GM18498 (cell line): ENCODE data around the gene ANKFY1.

Experiments used
- ATAC-seq: cut with Tn5 transposase; IDR thresholded peaks from one replicate; pipeline ENCODE4 v1.9.1; 2021; ENCODE audit warnings: mild to moderate bottlenecking, moderate library complexity; ENCODE audit not compliant: unreplicated experiment

Gene ANKFY1

DNA sequence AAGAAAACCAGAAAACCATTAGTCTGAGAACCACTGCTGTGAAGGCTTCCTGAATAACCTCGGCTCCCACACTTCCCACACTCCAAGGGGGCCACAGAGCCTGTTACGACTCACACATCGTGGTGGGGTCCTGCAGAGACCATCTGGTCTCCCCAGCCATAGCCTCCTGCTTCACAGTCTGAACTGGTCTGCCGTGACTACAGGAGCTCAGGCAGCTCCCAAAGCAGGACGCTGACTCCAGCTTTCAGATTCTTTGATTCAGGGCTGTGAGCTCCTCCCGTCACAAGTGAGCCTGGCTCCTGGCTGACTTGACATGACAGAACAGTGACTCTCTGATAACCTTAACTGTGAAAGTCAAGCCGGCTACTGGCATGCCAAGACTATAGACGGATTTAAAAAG is 83.0 kb downstream of the ANKFY1 start:
- ATAC-seq, result no peak

DNA sequence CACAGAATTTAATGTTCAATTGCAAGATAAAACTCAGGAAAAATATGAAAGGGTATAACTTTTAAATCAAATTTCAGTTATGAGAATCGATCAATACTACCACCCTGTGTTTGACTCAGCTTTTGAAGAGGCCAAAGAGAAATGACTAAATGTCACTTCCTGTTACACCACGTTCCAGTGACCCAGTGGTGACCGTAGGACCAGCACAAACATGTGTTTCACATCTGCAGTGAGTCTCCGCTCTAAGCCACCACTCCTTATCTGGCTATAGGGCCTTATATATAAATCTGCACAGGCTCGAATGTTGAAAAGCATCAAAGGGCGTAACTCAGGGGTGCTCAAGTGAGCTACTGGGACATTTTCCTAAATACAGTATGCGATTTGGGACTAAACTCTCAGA is 84.7 kb downstream of the ANKFY1 start:
- no peak for ATAC-seq

DNA sequence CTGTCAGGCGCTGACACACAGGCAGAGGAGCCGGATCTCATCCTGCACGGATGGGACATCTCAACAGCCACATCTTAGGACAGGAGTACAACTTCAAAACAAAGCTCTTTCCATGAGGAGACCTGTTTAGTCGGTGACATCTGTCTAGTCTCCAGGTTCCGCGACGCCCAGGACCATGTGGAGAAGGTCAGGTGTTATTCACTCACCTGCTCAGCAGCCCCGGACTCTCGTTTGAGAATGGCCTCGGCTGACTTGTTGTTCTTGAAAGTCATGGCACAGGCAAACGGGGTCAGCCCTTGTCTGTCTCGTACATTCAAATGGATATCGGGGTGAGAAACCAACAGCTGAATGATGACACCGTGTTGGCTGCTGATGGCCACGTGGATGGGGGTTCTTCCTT is 85.1 kb downstream of the ANKFY1 start:
- ATAC-seq, result no peak

DNA sequence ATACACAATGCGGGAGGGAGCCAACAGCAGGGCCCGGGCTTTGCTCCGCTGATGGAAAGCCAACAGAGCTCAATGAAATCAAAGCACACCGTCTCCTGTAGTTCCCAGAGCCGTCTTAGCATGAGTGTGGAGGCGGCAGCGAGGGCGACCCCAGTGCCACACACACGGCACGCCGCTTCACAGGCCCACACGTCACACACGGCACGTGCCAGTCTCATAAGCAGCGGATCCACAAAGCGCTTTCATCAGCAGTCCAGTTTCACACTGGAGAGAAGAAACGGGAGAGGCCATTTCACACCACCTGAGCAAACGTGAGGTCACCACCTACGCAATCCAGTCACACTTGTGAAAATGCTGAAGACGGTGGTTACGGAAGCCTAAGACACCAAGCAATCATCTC is 86.0 kb downstream of the ANKFY1 start:
- ATAC-seq, result no peak

DNA sequence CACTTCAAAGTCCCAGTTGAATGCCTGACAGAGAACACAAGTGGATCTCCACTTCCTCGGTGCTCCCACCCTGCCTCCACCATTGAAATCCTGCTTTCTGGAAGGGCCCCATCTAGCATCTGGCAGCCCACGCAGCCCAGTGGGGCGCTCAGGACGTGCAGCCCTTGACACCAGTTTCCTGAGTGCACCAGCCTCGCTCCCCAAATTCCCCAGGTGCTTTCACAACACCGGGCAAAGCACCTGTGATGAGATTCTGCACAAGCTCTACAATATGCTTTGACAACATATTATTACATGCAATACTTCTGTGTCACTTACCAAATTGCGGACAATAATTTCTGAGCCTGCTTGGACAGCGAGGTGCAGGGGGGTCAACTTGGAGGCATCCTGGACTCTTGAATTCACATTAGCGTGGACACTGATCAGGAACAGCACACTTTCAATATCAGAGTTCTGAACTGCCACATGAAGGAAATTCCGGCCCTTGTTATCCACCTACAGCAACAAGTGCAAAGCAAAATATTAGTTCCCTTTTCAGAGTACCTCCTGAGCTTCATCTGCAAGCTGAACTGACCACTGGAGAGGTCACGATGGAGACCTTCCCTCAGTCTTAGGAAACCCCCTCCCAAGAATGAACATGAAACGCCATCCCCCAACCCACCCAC is 86.8 kb downstream of the ANKFY1 start:
- ATAC-seq, result no peak

DNA sequence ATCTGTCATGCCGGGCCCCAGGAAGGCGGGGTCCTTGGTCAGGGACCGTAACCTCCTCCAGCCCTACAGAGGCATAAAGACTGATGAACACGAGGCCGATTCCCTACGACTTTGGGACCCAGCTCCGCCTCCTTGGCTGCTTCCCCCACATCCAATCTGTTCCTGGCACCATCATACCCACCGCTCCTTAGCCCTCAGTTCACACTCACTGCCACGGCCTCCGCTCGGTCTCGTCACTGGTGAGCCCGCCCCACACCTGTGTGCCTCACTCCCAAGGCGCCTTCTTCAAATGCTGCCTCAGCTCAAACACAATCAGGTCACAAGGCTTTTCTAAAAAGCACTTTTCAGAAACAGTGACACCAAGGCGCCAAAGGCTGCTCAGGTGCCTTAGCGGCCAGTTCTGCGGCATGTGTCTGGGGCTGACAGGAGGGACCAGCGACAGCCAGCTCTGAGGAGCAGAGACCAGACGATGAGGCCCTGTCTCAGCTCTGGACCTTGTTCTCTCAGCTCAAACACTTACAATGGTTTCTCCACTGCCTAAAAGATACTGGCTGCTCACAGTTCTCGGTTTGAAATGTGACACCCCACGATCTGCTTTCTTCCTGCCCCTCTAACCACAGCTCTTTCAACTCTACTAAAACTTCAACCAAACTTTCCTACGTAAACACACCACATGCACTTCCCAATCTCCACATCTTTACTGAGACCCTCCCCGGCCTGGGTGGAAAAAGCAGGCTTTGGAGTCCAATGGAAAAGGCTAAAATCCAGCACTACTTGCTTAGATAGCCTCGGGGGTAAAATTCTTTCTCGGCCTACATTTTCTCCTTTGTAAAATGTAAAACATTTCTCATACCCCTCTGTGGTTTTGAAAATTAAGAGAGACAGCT is 87.6 kb downstream of the ANKFY1 start:
- no peak for ATAC-seq

DNA sequence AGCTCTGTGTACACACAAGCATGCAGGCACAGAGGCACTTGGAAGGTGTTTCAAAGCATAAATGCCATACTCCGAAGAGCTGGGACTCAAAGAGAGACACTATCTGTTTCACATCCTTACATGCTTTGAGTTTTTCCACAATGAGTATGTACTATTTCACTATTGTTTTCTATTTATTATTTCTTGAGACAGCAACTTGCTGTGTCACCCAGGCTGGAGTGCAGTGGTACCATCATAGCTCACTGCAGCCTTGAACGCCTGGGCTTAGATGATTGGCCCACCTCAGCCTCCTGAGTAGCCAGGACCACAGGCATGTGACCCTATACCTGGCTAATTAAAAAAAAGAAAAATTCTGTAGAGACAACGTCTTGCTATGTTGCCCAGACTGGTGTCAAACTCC is 89.2 kb downstream of the ANKFY1 start:
- ATAC-seq, result no peak

DNA sequence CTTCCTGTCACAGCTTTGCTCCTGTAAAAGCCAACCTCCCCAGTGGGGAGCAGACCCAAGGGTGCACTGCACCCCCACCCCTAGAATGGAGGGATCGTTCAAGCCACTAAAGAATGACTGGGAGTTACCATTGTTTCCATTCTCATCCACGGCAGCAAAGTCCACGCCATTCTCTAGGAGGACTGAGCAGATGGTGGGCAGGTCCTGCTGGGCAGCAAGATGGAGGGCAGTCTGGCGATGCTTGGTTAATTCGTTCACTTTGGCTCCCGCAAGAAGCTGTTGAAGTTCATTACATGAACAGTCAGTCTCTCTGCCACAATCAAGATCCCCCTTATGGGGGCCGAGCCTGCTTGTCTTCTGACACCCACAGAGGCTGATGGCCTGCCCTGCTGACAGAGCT is 90.0 kb downstream of the ANKFY1 start:
- no peak for ATAC-seq

DNA sequence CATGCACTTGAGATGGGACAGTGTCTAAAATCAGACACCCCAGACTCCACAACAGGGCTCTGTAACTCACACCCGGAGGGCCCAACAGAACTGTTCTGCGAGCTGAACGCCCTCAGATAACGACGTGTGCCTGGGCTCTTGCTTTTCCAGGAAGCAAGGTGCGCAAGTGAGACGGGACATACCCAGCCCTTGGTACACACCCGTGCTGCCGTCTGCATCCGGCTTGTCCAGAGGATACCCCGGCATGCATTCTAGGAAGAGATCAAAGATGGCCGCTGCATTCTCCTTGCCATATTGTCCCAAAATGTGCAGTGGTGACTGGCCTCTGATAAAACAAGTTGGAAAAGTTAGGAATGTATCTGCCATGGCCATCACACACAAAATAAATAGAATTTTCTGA is 91.4 kb downstream of the ANKFY1 start:
- no peak for ATAC-seq

DNA sequence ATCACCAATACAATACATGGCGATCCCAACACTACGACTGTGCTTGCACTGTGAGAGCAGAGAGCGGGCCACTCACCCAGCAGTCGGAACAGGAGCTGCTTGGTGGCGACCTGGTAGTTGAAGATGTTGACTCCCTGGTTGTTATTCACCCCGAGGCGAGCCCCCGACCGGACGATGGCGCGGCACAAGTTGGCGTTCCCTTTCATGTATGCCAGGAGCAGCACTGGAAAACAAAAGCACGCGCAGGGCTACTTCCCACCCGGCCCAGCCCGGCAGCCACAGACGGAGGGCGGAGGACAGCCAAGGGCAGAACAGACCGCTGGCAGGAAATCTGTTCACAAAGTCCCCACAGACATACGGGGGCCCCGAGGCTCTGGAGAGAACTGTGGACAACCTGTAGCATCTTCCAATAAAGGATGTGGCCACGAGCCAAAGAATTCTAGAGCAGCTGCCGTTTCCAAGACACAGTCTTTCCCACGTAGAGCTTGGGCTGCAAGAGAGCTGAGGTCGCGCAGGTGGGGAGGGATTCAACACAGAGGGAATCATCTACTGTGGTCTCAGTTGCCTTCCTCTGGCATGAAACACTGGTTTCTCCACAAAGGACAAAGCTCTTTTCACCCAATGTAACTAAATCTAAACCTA is 93.0 kb downstream of the ANKFY1 start:
- ATAC-seq, result no peak

DNA sequence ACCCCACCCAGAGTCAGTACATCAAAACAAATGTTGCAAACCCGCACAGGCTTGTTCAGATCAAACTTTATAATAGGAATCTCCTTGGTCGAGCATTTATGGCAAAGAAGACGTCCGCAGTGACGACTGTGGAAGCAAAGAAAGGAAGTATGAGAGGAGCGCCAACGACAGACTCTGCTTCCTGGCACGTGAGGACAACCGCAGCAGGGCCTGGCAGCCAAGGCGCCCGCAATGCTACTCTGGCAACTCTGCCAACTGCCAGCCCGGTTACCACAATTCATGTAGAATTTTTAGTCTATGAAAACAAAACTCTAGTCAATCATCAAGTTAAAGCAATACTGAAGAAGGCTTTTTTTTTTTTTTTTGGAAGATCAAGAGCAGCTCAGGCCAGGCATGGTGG is 96.0 kb downstream of the ANKFY1 start:
- ATAC-seq, result no peak

DNA sequence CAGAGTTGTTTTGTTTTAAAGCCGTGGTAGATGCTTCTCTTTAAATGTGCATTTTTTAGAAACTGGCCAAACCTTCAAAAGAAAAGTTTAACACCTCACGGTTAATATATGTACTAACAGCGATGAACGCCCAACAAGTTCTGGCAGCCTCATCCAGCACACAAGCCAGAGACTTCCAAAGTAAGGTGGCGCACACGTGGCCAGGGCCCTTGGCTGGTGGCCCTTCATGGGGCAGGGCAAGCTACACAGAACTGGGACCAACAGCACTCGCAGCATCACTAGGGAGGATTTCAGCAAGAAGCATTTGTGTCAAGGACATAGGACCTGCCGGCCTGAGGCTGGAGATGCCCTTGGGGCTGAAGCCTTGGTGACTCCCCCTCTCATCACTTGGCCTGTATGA is 97.4 kb downstream of the ANKFY1 start:
- no peak for ATAC-seq

DNA sequence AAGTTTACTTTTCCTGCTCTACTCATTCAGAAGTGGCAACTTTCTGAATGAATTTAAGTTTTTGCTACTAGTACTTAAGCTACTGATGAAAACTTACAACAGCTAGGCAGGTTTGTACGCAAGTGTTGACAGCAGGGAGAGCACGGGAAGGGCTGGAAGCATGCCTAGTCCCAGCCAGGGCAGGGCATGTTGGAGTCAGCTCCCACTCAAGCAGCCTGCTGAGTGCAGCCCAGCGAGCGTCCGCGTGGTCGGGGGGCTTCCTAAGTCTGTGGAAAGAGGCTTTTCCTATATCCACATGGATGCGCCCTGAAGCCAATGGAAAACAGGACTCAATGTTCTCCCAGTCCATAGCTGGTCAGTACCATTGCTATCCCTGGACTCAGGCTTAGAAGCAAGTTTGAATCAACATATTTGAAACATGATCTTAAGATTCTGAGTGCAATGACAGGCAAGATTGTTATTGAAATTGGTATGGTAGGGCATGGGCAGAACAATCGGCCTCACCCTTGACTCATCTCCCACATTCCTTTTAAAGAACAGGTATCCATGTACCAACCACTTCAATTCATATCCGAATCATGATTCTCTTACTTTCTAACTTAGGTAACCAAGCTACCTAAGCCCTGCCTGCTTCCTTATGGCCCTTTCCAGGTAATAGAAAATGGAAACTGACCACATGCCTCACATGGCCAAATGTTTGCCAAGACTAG is 98.3 kb downstream of the ANKFY1 start:
- ATAC-seq, result no peak

DNA sequence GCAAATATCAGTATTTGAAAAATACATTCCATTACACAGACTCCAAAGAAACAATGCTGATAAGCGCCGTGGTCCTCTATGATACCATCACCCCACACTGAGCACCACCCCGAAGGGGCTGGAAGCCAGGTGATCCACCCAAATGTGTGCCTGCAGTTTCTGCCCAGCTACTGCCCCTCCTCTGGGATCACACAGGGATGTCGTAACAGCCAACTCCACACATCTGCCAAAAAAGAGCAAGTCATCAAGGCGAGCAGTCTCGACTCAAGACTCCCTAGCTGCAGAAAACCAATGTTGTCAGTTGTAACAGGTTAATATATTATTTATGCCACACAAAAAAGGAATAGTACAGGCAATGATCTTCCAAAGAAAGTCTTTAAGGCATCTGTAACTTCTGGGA is 99.8 kb downstream of the ANKFY1 start:
- ATAC-seq, result no peak

DNA sequence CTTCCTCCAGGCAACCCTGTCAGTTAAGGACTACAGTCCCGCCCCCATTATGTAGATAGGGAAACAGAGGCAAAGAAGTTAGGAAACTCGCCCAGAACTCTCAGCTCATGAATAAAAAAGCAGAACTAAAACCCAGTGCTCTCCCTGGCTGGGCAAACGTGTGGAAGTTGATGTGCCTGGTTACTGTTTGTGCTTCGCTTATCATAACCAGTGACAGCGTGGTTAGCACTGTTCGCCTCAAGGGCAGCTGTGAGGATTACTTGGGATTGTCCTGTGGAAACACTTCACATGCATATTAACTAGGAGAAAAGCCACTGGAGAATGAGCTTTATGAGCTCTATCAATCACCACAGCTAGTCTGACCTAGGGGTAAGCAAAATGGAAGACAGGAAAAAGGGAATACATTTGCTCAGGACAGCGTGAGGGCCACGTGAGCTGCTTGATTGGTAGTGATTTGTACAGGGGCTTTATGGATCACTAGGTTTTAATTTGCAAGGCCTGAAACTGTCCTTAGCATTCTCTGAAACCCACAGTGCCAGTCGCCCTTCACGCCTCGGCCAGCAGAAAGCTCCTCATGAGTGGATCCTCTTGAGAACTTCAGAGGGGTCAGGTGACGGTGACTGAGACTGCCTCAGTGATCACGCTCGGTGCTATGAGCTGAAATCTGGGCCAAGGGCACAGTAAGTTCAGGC is 100.9 kb downstream of the ANKFY1 start:
- ATAC-seq, result no peak

DNA sequence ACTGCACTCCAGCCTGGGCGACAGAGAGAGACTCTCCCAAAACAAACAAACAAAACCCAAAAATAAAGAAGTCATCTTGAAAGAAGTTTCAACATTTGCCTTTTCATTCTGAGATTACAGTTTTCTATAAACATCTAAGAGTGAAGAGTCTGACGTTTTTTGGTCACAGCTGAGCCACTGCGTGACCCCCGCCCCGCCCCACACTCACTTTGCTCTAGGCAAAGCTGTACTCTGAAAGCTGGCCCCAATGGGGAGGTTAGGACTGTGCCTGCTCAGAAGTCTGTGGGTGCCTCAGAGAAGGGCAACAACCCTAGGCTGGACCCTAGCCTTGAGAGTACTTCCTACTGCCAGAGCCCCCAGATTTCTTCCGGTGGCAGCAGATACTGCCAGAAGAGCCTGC is 101.5 kb downstream of the ANKFY1 start:
- ATAC-seq, result no peak

DNA sequence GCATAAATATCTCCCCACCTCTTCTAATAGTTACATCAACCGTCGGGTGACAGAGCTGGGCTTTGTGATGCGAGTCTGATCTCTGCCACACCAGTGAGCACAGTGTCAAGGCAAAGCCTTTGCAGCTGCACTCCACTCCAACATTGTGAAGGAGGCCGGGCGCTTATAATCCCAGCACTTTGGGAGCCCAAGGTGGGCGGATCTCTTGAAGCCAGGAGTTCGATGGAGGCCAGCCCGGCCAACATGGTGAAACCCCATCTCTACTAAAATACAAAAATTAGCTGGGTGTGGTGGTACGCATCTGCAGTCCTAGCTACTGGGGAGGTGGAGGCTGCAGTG is 101.8 kb downstream of the ANKFY1 start:
- ATAC-seq, result no peak

DNA sequence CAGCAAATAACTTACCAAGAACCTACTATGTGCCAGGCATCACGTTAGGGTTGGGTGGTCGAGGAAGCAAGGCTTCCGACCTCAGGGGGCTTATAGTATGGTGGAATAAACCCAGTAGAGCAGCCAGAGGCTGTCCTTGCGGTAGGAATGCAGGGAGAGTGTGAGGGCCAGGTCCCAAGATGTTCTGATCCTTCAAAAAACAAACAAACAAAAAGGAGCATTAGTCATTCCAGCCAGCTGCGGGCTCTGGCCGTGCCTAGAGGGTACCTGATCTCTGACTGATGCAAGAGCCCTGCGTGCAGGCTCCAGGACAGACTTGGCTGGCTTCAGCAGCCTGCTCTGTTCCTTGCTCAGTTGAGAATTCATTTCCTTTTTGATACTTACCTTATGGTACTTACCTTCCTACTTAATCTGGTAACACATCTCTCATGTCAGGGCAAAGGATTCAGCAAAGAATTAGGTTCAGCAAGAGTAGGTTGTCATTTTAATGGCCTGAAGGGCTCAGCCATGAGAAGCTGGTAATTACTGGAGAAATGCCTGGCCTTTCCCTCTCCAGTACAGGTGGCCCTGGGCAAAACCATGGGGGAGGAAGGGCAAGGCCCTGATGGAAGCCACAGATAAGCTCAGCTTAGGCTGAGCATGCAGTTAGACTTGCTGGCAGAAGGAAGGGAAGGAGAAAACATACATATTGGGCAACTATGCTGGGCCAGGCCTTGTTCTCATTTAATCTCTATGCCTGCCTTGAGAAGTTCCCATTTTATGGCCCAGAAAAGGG is 102.4 kb downstream of the ANKFY1 start:
- no peak for ATAC-seq

DNA sequence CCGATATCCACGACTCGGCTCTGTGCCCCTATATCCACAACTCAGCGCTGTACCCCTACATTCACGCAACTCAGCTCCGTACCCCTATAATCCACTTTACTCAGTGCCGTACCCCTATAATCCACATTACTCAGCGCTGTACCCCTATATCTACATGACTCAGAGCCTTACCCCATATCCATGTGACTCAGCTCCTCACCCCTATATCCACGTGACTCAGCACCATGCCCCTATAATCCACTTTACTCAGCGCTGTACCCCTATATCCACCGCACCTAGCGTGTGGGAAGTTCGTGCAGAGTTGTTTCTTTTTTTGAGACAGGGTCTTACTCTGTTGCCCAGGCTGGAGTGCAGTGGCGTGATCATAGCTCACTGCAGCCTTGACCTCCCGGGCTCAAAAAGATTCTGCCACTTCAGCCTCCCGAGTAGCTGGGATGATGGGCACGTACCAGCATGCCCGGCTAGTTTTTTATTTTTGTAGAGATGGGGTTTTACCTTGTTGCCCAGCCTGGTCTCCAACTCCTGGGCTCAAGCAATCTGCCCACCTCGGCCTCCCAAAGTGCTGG is 103.4 kb downstream of the ANKFY1 start:
- ATAC-seq, result no peak

DNA sequence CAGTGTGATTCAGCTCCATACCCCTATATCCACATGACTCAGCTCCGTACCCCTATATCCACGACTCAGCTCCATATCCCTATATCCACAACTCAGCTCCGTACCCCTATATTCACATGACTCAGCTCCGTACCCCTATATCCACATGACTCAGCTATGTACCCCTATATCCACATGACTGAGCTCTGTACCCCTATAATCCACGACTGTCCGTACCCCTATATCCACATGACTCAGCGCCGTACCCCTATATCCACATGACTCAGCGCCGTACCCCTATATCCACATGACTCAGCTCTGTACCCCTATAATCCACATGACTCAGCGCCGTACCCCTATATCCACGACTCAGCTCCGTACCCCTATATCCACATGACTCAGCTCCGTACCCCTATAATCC is 104.0 kb downstream of the ANKFY1 start:
- no peak for ATAC-seq
